NCI-H526 (cell line): ENCODE data around the gene SSX2IP.
A peak's percentile ranks its signal among the peaks of the same experiment; 100 is the strongest.

ENCODE experiments used
- DNase-seq, 2 experiments: peaks; one replicate each; lab custom pipeline; 2025; lab: John Stamatoyannopoulos, UW

The SSX2IP gene

GRCh38 chr1:84709131-84709530 is 18.9 kb upstream of the SSX2IP start:
- no peak for DNase-seq

DNA sequence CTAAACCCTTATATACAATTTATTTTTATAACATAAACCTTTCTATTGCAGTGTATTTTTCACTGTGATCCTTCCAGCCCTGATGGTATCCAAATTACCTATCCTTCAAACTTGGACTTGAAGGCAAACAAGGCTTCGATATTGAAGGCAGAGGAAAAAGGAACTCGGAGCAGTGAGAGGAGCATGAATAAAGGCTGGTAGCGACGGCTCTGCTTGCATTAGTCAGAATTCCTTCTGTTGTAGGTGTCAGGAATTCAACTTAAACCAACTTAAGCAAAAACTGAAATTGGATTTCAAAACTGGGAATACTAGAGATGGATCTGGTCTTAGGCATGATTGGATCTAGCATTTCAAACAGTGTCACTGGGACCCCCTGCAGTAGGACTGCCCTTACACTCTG is 17.8 kb upstream of the SSX2IP start:
- DNase-seq = no peak

DNA sequence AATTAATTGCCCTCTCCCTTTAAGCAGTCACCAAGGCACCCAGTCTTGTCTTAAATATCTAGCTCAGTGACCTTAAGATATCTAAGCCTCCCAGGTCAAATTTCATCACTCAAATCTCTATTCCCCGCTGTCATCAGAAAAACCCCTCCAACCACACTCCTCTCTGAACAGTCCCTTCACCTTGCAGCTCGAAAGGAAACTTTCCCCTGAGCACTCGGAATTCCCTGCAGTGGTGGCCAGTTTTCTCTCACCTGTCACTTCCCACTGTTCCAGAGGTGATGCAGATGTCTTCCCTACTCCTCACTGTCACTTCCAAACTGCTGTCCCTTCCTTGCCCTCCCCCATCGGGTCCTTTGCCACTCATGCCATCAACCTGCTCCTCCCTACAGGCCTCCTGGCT is 15.3 kb upstream of the SSX2IP start:
- DNase-seq = no peak

DNA sequence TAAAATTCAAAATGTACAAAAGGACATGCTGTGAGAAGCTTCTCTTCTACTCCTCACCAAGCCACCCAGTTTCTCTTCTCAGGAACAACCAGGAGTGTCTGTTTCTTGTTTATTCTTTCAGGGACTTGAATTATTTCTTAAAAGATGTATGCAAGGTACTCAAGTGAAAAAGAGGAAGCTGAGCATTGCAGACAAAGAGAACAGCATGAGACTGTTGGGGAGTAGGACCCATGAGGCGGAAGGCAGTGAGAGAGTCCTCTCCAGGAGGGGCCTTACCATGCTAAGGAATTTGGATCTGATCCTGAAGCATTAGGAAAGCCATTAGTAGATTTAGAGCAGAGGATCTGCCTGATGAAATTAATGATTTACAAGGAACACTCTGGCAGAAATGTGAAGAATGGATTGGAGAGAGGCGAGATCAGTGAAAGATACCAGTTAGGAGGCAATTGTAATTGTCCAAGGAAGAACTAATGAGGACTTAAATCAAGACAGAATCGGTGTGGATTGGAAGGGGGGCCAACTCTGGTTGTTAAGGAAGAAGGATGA is 14.7 kb upstream of the SSX2IP start:
- DNase-seq = no peak

- DNase-seq = no peak
These were observed 13.2 kb upstream of the SSX2IP start for GRCh38 chr1:84703431-84703830.

GRCh38 chr1:84702143-84702542 is 11.9 kb upstream of the SSX2IP start:
- no peak for DNase-seq

- DNase-seq = no peak
These were observed 11.1 kb upstream of the SSX2IP start for GRCh38 chr1:84701376-84701775.

- no peak for DNase-seq
These were observed 9.8 kb upstream of the SSX2IP start for GRCh38 chr1:84700070-84700469.

GRCh38 chr1:84698151-84699110 is 8.2 kb upstream of the SSX2IP start:
- no peak for DNase-seq

DNA sequence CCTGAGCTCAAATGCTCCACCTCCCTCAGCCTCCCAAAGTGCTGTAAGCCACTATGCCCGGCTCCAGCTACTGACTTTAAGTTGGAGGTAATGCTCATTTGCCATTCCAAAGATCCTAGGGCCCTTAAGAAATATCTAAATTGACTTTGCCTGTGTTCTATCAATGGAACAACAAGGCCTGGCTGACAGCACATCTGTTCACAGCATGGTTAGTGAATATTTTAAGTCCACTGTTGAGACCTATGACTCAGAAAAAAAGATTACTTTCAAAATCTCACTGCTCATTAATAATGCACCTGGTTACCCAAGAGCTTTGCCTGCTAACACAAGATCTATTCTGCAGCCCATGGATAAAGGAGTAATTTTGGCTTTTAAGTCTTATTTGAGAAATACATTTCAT is 3.5 kb upstream of the SSX2IP start:
- no peak for DNase-seq

GRCh38 chr1:84693005-84693404 is 2.7 kb upstream of the SSX2IP start:
- DNase-seq = no peak

GRCh38 chr1:84692391-84692790 is 2.1 kb upstream of the SSX2IP start:
- no peak for DNase-seq

- DNase-seq = peak in 1 of 2 experiments; percentile 49
These were observed 992 bp upstream of the SSX2IP start for GRCh38 chr1:84691122-84691783.

- peak; percentile 57 to 96 for DNase-seq
These were observed 506 bp downstream of the SSX2IP start for GRCh38 chr1:84689514-84690396.

DNA sequence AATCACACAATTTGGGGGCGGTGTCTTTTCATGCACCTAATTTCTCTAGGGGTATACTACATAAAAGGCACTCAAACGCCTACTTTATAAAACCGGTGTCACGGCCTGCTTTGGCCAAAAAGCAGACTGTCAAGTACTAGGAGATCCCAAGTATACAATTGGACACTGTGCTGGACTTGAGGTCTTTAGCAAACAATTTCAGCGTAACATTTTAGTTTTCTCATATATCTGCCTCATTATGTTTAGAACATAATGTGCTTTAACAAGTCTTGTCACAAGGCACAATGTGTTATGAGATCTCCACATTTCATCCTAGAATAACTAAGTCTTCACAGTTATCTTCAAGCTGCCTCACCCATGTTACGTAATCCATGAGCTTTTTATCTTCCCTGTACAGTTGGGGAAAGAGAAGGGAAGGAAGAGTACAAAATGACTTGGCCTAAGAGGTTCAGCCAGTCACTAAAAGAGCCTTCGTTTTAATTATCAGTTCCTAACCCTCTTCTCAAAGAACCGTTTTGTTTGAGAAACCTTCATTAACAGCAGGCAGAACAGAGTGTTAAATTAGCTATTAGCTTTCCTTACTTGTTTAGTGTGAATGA is 1.7 kb downstream of the SSX2IP start:
- no peak for DNase-seq

- no peak for DNase-seq
These were observed 2.4 kb downstream of the SSX2IP start for GRCh38 chr1:84687714-84688462.

DNA sequence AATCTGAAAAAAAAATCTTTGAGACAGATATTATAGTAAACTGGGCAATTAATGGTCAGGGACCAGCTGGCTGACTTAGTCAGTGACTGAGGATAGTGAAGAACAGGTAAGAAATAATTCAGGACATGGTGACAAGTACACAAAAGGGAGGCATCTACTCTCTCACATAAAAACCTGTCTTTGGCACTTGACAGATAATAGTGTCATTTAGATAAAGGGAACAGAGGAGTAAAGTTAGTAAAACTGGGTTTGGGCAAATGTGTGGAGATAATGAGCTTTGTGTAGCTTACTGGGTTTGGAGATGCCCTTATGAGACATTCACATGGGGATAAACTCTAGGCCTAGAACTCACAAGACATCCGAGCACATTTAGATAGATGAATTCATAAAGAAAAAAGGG is 4.0 kb downstream of the SSX2IP start:
- no peak for DNase-seq

DNA sequence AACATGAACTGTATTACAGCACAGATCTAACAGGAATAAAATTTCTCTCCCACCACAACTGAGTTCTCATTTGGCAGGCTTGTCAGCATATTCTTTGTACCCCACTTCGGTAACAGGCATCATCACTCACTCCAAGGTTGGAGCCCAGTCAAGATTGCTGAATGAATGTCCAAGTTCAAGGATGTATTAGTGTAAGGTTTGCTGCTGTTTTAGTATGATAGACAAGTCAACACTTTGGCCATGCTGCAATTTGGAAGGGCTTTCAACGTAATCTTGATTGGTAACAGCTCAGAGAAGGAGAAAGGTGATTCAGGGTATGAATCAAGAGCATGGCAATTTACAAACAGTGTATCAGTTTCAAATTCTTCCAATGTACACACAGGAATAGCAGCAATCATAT is 6.8 kb downstream of the SSX2IP start:
- no peak for DNase-seq

DNA sequence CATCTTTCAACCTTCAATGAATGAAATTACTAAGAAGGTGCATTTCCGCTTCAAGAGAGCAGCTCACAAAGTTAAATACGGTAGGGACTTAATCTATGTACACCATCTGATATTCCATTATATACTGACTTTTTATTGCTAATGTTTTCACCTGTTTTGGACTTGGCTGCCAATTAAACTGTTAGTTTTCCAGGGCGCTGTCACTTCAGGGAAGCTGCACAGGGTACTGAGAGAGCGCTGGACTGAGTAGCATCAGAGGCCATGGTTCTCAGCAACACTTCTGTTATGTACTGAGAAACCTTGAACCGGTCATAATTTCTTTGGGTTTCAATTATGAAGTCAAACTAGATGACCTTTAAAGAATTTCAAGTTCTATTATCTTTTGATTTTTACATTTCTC is 8.2 kb downstream of the SSX2IP start:
- no peak for DNase-seq

DNA sequence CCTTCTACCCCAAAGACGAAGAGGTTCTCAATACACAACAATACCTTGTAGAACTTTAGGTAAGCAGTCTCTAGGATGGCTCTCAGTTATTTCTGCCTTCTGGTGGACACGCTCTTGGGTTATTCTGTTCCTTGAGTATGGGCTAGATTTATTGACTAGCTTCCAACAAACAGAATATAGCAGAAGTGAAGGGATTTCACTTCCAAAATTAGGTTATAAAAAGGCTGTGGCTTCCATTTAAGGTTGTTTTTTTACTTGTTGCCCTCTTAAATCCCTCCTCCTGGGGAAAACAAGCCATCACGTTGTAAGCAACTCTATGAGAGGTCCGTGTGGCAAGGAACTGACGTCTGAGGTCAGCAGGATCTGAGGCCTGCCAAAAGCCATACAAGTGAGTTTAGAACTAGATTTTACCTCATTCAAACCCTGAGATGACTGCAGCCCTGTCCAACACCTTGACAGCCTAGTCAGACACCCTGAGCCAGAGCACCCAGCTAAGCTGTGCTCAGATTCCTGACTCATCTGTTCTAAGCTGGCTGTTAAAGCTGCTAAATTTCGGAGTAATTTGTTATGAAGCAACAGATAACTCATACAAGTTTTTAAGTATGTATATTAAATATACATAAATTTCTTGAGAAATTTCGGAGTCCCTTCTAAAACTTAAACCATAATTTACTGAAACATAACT is 12.7 kb downstream of the SSX2IP start:
- DNase-seq = no peak
